AML-193 (cell line): Measurements from ENCODE around the gene SRGAP3.
A peak's percentile ranks its signal among the peaks of the same experiment; 100 is the strongest.
"Not testable (repeated sequence)": the region's sequence is repeated elsewhere in the genome, so short reads cannot be mapped to it uniquely, and the experiment has no call there.

ENCODE experiments used
- DNase-seq, 2 experiments: peaks; one replicate each; lab custom pipeline; 2025; lab: John Stamatoyannopoulos, UW

The SRGAP3 gene

DNA sequence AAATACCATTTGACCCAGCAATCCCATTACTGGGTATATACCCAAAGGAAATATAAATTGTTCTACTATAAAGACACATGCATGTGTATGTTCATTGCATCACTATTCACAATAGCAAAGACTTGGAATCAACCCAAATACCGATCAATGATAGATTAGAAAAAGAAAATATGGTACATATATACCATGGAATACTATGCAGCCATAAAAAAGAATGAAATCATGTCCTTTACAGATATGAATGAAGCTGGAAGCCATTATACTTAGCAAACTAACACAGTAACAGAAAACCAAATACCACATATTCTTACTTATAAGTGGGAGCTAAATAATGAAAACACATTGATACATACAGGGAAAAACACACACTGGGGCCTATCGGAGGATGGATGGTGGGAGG is 164.0 kb downstream of the SRGAP3 start:
- DNase-seq = not testable (repeated sequence)

DNA sequence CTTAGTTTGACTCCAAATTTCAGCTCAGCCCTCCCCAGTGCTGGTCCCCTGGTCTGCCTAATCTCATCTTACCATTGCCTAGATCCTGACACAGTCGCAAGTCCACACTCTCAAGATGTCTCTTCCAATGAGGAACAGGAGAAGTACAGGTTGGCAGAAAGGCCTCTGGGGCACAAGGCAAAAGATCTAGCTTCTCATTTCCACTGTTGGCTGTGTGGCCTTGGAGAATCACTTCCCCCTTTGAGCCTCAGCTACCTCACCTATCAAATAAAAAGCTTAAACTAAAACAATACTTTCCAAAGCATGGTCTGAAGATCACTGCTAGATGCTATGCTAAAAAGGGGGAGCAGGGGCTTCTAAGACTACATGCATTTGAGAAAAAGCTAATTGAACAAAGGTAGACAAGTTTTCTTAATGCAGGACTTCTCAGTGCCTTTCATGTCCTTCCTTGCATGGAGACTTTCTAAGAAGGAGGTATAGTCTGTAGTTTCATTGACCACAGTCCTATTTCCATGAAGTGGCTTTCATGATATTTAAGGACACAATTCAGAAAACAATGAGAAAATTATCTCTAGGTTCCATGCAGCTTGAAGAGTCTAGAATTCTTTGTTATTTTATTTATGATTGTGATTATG is 168.1 kb downstream of the SRGAP3 start:
- peak in 1 of 2 experiments; percentile 4 for DNase-seq

DNA sequence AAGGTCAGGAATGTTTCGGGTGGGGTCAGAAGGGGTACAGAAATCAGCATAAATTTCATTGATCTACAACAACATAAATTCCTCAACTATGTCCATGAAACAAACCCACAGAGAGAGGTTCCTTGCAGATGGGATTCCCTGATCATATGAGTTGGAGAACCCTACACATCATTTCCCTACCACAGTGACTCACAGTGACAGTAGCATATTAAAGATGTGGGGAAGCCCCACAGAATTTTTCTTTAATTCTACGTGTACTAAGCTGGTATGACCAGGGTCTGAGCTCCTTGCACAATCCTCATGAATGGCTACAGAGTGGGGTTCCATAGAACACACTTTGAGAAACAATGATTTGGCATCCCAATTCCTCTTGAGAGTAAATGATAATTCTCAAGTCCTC is 169.3 kb downstream of the SRGAP3 start:
- no peak for DNase-seq

DNA sequence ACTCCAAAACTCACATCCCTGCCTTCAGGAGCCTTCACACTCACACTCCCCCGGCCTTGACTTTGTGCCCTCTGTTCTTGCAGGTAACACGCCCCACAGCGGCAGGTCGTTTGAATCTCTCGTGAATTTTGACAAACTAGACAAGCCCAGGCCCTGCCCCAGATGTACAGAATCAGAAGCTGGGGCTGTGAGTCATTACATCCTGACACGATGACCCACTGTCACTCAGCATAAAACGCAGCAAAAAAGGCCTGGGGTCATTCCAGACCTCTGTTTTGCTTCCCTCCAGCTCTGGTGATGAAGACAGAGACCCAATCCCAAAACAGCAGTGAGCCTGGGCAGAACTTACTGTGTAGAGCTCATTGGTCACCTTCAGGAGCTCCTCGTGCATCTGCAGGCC is 169.8 kb downstream of the SRGAP3 start:
- DNase-seq = no peak

DNA sequence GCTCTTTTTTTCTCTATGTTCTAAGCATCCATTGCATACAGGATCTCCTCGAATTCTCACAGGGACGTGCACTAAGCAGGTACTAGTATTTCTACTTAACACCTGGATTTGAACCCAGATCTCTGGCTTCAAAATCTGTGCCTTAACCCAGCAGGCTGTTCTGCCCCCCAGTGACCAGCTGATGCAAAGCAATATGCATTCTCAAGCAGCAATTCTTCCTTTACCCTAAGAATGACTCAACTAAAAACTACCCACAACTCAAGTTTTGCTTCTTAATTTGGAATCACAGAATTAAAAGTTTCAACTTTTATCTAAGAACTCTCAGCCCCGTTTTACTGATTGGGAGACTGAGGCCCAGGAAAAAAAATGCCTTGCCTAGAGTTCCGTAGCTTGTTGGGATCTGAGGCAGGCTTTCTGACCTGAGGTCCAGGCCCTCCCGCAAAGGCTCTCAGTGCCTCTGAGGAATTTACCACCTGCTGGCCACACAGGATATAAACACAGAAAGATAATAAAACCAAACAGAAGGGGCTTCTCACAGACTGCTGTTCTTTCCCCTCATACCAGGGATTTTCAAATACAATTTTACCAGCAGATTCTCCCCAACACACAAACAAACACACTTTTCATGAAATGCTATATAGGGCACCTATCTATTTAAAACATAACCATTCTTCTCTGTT is 170.7 kb downstream of the SRGAP3 start:
- DNase-seq = no peak

DNA sequence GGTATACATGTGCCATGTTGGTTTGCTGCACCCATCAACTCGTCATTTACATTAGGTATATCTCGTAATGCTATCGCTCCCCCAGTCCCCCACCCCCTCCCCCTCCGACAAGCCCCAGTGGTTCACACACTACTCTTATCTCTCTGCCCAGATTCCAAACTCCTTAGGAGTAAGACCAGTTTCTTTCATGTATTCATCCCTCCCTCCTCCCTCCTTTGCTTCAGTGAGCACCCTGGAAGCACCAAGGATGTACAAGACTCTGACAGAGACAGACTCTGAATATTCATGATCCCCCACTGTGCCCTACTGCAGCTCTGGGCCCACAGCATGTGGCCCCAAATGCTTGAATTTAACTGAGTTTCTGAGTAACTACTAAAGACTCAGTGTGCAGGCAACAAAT is 172.4 kb downstream of the SRGAP3 start:
- DNase-seq = no peak

DNA sequence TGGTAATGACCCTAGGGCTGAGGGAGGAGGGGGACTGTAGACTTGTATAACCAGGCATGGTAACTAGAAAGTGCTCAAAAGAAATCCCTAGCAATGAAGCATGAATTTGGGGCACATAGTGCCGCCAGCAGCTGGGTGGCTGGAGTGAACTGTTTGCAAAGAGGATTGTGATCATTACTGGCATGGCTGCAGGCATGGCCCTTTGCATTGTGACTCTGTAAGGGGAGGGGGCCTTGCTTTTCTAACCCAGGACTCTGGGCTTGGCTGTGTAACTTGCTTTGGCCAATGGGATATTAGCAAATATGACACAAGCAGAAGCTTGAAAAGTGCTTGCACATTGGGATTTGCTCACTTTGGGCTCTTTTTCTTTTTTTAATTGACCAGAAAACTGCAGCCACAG is 173.7 kb downstream of the SRGAP3 start:
- DNase-seq = no peak

DNA sequence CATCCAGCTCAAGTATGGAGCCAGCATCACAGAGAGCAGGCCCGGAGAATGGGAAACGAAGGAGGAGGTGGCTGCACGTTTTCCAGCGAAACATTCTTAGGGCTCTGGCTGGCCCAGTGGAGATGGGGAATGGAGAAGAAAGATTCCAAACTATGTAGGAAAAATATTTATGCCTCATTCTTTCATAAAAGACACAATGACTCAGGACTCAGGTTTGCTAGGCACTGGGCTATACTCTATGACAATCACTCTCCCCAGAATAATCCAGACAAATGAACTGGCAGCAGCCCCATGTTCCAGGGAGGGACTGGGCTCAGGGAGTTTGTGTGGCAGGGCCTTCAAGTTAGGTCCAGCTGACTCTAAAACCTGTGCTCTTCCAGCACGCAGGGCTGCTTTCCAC is 175.4 kb downstream of the SRGAP3 start:
- DNase-seq = no peak

DNA sequence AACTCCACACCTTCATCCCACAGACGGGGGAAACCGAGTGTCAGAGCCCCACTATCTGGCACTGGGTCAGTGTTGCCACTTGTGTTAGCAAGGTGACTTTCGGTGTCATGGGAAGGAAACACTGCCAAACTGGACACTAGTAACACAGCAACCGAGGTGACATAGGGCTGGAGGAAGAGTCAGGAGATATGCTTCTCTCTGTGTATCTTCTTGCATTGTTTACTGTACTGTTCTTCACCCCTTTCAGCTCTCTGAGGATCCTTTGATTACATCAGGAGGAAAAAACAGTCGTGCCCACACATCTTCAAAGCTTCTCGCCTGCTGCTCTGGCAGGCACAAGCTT is 176.8 kb downstream of the SRGAP3 start:
- no peak for DNase-seq

DNA sequence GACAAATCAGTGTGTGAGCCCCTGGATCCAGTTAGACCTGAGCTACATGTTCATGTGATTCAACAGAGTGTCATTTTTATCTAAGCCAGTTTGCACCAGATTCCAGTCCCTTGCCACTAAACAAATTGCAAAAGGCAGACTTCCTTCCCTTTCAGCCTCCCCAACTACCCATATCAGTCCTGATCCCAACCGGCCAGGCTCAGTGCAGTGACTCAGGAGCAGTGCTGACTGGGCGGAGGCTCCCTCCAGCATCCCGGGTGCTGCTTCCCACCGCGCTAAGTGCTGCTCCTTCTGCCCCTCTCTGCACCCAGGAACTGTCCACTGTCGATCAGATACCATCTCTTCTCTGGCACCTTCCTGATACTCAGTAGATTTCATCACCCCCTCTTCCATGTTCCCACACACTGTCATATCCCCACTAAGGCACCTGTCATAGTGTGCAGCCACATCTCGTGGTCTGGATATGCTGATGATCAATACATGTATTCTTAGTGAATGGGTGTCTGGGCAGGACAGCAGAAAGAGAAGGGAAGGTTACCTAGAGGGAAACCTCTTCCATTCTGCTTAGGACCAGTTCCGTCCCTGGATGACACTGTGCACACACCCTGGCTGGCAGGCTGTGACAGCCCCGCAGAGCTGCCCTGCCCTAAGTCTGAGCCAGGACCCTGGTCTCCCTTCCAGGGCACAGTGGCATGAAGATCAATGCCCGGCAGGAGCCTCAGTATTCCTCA is 177.3 kb downstream of the SRGAP3 start:
- peak; percentile 4 to 15 for DNase-seq

DNA sequence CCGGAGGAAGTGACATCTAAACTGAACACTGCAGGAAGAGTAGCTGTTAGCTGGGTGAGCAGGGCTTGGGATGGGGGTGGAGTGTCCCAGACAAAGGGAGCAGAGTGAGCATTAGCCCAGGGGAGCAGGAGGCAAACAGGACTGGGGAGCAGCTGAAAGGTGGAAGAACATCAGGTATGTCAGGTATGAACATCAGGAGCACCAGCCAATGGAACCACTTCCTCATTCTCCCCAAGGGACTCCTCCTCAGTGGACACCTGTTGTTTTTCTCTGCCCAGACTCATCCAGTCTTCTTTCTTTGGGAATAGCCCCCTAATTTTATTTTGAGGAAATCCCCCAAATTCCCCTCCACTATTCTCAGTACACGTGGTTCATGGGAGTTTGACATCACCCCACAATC is 178.5 kb downstream of the SRGAP3 start:
- DNase-seq = no peak

DNA sequence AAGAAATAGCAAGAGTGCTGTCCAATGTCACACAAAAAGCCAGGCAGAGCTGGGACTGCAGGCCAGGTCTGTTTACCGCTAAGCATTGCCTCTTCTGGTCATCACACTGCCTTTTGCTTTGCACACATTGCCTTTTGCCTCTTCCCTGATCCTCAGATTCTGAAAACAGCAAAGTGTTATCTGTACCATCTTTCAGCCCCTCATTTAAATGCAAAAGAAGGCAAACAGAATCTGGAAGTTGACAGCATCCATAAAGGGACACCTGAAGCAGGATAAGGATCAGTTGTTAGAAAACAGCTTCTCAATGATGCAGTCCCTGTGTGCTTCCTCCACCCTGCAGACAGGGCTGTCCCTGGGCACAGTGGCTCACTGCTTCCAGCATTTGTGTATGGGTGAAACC is 179.5 kb downstream of the SRGAP3 start:
- no peak for DNase-seq

DNA sequence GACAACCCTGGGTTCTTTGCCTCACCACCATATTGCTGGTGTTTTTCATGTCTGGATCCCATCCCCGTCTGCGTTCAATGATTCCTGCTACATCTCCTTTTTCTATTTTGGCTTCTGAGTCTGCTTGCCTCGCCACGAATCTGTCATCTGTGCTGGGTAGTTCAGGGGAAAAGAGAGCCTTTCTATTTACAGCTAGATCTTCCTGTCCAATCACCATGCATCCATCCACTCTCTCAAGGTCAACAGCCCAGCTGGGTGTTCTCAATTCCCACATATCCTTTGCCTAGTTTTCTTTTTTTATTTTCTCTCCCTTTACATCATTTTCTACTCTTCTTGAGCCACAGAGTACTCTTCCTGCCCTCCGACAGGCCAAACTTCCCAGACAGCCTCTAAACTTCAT is 181.4 kb downstream of the SRGAP3 start:
- no peak for DNase-seq

DNA sequence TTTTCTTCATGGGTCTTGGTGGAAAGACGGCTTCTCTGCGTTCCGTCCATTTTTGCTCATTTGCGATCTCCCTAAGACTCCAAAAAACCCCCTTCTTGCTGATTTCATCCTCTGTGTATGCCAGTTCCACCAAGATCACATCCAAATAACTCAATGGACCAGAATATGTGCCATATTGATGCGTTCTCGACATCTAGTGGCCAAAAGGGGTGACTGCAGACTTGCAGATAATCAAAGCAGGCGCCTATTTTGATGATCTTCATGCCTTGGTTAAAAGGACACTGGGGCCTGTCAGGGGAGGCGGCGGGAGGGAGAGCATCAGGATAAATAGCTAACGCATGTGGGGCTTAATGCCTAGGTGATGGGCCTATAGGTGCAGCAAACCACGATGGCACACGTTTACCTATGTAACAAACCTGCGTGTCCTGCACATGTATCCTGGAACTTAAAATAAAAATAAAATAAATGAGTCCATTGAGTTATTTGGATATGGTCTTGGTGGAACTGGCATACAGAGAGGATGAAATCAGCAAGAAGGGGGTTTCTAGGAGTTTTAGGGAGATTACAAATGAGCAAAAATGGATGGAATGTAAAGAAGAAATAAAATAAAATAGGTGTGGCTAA is 182.0 kb downstream of the SRGAP3 start:
- DNase-seq = peak; percentile 50 to 58

DNA sequence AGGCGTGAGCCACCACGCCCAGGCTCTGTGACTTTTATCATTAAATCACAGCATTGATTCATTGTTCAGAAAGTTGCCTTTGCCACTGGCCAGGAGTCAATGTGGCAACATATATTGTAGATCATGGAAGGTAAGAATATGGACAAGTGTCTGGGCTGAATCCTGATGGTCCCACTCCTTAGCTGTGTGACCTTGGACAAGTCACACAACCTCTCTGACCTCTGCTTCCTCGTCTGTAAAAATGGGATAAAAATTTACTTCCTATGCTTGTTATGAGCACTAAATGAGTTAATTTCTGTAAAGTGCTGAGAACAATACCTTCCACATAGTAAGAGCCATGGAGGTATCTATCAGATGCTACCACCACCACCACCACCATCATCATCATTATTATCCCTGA is 182.7 kb downstream of the SRGAP3 start:
- DNase-seq = no peak

DNA sequence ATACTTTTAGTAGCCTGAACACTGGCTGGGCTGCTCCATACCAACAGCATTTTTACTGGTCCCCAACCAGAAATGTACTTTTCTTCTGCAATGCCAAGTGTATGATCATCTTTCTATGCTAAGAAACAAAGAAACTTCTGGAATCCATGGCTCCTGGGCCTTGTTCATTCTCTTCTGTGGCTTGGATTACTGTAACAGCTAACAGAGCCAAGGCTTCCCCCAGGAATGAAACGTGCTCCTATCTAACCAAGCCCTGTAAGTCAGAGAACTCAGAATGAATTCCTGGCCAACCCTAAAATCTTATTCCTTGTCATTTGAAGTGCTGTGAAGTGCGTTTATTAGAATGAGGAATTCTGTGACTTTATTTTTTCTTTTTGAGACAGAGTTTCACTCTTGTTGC is 183.3 kb downstream of the SRGAP3 start:
- DNase-seq = no peak

DNA sequence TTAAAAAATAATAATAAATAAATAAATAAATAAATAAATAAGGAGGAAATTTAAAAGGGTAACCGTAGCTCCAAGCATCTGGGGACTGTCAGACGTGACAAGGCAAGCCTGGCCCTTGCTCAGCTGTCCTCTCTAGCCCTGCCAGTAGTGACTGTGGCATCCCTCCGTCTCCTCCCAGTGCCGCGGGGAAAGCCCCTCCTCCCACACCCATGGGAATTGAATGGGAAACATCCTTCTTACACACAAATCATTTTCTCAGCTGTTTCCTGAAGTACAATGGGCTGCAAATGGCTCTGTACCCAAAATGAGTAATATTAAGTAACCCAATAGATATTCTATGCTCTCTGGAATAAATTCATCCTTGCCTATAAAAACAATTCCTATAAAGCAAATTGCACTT is 184.6 kb downstream of the SRGAP3 start:
- DNase-seq = no peak

DNA sequence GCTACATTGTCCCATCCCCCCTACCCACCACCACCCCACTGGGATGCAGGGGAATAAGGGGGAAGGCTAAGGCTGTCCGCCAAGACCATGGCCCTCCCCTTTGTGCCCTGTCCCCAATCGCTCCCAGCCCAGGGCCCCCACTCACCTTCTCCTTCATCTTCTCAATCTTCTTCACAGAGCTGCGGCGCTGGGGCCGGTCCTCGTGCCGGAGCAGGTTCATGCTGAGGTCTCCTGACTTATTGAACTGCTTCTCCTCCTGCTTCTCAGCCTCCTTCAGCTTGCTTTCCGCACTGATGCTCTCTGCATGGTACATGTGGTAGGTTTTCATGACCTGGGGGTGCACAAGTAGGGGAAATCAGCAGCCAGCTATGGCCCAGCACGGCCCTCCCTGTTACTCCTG is 185.2 kb downstream of the SRGAP3 start:
- no peak for DNase-seq

DNA sequence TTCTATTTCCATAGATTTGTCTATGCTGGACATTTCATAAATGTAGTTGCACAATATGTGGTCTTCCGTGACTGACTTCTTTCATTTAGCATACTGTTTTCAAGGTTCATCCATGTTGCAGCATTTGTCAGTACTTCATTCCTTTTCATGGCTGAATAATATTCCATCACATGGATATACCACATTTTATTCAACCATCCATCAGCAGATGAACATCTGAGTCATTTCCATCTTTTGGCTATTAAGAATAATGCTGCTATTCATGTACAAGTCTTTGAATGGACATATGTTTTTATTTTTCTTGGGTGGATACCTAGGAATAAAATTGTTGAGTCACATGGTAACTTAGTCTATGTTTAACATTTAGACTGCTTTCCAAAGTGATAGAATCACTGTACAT is 186.9 kb downstream of the SRGAP3 start:
- no peak for DNase-seq

DNA sequence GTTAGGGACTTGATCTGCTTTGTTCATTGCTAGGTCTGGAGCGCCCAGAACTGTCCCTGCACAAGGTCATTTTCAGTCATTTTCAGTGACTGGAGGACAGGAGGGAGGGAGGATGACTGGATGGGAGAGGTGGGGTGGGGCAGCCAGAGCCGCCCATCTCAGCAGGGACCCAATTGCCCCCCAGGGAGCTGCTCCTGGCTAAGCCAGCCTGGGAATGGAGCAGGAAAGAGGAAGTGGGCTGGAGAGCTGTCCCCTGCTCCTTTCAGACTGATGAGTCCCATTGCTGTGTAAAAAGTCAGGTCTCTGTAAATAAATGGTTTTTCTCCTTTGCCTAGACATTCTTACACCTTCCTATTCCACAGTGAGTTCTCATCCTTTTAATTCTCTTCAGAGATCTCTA is 187.8 kb downstream of the SRGAP3 start:
- no peak for DNase-seq

DNA sequence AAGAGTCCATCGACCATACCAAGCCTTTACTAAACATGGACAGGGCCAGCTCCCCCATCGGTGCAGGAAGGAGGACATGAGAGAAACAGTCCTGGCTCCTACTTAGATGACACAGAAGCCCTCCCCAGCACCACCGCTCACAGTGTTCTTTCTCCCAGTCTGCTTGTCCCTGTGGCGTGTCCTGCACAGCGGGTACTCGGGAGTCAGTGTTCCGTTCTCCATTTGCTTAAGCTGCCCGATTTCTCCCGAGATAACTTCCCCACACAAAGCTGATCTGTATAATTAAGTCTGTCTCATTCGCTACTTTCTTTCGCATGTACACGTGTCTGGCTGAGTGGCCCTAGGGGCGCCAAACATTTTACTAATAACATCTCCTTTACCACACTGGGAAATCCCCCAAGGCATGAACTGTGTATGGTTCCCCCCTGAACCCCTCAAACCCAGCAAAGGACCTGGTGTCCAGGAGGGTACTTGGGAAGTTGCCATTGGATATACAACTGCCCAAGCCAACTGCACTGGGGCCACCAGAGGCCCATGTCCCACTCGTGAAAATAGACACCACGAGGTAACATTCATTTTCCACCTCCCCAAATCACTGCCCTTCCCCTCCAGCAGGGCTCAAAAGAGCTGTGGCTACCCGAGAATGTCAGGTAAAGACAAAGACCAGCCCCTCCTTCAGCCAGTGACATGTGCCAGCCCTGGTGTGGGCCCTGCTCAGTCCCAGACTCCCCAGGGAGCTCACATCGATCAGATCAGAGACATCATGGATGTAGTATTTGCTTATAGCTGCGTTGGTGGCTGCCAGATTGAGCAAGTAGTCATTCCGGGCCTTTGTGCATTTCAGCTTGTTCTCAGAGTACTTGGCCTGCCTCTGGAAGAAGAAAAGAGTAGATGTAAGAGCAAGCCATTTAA is 189.7 kb downstream of the SRGAP3 start:
- DNase-seq = no peak

DNA sequence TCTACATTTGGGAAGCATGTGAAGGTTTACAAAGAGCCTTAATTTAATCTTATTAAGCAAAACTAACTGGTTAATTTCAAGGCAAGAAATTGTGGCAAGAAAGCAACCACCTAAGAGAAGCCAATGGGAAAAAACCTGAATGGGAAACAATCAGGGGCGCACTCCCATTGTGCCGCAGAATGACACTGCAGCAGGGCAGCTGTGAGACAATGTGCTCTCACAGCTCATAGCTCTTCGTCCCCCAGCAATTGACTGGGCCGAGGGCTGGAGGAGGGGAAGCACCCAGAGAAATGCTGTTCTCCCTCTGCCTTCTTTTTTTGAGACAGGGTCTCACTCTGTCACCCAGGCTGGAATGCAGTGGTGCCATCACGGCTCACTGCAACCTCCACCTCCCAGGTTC is 192.9 kb downstream of the SRGAP3 start:
- no peak for DNase-seq
